Measurements from ENCODE around the gene RASAL2.

GRCh38 chr1:178477841-178478240 lies 383.9 kb downstream of the RASAL2 start:
- TF ChIP-seq CTCF (conservative IDR thresholded peaks at IDR 0.05 in 1 of 2, IDR thresholded peaks at IDR 0.05 in 1 of 2; ENCODE audit: low read depth in 1 of 2, low read length in 2 of 2) (no peak), EZH2 (IDR thresholded peaks at IDR 0.05; ENCODE audit: low read length, missing control alignments) (no peak)
